Globus pallidus (tissue), 1 donor: ENCODE data around the gene MDM4.
"Not testable (repeated sequence)": the region's sequence is repeated elsewhere in the genome, so short reads cannot be mapped to it uniquely, and the experiment has no call there.

Experiments
- DNase-seq: peaks from one replicate; pipeline ENCODE4 v3.0.0-alpha.2; 2015; ENCODE audit warnings: low spot score

MDM4 gene

DNA sequence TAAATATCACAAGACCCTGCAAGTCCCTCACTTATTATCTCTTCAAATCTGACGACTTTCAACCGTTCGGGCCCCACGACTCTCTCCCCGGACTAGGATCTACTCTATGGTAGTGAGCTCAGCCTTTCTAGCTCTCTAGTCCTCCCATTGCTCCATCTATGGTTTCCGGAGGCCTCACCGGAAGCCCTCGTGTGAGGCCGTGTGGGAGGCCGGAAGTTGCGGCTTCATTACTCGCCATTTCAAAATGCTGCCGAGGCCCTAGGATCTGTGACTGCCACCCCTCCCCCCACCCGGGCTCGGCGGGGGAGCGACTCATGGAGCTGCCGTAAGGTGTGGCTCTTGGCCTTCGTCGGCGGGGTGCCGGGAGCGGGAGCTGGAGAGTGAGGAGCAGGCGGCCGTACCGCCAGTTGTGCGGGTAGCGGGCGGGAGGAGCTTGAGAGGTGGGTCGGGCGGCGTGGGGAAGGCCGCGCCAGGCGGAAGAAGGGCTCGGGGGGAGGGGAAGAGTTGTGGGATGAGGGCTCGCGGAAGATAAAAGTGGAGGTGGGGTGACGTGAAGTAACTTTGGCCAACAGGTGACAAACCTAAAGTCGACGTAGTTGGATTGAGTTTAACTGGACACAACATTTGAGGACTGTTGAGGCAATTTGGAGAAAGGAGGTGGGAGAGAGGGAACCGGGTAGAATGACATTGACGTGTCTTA is at the start of gene MDM4:
Gene MDM4, plus strand, starts transcription at position 227 of the 700 bp plus-strand sequence. CDS start 9,113 bp downstream, outside the sequence.
- DNase-seq: peak; percentile 94

GRCh38 chr1:204466416-204467405 is 49.5 kb upstream of the MDM4 start:
- DNase-seq: peak; percentile 98

GRCh38 chr1:204468206-204468605 is 48.0 kb upstream of the MDM4 start:
- DNase-seq: peak; percentile 82

- no peak for DNase-seq
Observed at GRCh38 chr1:204468766-204469302, 47.4 kb upstream of the MDM4 start.

GRCh38 chr1:204469304-204469703 is 46.9 kb upstream of the MDM4 start:
- no peak for DNase-seq

- DNase-seq: no peak
Observed at GRCh38 chr1:204471687-204472086, 44.5 kb upstream of the MDM4 start.

- DNase-seq: no peak
Observed at GRCh38 chr1:204472660-204473059, 43.5 kb upstream of the MDM4 start.

DNA sequence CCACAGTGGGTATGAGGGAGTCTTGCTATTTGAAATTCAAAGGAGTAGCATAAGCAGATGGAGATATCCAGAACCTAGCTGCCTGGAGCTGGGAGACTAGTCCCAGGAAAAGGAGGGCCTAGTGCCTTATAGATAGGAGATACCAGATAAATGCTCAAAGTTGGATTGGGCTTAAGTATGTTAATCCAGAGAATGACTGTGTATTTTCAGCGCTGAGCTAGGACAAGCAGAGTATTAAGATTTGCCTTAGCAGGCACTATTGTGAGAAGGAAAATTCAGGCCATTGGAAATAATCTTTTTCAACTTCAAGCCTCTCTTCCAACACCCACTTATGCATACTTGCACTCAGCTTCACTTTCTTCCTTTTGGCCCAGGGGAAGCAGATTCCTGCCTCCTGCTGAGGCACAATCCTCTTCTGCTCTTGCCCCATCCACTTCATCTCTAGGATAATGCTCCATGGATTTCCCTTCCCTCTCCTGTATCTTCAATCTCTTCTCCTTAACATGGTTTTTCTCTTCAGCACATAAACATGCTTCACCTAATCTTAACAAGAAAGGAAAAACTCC is 42.7 kb upstream of the MDM4 start:
- DNase-seq: no peak

GRCh38 chr1:204475656-204476432 is 40.4 kb upstream of the MDM4 start:
- DNase-seq: no peak

GRCh38 chr1:204476563-204476962 is 39.6 kb upstream of the MDM4 start:
- no peak for DNase-seq

DNA sequence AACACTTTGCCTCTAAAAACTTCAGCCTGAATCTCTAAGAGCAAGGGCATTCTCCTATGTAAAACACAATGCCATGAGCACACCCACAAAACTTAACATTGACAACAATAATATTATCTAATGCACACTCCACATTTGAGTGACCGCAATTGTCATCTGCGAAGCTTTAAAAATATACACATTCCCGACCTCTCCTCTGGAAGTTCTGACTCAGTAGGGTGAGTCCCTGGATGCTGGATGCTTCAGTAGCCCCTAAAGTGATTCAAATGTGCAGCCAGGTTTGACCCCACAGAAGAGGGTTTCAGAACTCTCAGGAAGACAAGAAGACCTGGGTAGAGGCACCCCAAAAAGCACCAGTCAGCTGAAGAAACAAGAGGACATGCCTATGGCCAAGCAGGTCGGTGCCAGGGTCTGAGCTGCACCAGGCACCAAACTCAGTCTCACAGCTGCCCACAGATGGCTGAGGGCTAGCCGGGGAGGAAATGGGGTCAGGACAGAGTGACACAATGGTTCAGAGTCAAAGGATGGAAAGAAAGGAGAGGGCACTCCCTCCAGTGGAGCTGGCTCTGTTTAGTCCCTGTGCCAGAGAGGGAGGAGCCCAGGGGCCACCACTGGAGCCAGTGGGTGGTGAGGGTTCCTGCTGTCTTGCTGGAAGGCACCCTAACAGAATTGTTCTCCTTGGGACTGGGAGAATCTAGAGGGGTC is 39.0 kb upstream of the MDM4 start:
- peak; percentile 96 for DNase-seq

GRCh38 chr1:204478172-204478899 is 37.9 kb upstream of the MDM4 start:
- DNase-seq: no peak

GRCh38 chr1:204478921-204479320 is 37.3 kb upstream of the MDM4 start:
- DNase-seq: no peak

DNA sequence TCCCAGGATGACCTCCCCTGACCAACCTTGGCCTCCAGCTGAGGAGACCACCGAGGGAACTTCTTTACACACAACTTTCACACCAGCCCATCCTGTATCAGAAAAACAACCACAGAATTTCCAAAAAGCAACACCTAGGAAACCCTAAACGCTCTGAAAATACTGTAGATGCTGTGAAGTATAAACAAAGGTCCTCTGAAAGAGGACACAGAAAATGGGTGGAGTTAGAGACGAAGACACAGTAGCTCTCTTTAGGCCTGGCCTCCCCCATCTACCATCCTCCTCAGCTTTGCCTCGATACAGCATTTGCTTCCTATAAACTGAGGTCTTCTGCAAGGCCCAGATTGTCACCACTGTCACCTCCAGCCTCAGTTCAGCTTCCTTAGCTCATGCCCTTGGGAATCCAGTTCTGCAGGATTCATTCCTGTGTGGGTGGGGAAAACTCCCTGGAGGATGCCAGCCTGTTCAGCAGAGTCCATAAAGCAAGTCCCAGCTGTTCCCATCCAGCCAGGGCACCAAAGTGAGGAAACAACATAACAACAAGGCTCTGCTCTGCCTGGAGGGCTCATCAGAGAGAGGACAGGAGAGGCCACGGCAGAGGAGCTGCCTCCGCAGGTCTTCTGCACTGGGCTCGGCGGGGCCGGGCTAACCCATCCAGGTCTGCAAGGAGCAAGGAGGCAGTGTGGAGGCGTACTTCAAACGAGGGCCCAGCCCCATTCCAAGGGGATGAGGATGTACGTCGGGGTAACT is 36.6 kb upstream of the MDM4 start:
- no peak for DNase-seq

DNA sequence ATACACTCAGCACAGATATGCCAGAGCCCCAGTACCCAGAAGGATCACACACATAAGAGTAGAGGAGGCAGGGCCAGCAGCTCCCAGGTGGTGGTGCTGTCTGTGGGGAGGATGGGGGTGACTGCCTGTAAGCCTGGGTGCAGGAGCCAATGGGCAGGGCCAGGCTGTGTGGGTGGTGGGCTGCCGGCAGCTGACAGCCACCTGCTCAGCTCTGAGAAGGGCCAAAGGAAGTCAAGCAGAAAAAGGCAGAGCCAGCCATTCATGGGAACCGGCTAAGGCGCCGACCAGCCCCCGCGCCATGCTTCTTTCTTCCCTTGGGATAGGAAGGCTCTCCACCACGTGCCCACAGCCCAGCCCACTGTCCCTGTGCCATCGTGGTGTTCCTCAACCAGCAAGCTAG is 35.7 kb upstream of the MDM4 start:
- no peak for DNase-seq

DNA sequence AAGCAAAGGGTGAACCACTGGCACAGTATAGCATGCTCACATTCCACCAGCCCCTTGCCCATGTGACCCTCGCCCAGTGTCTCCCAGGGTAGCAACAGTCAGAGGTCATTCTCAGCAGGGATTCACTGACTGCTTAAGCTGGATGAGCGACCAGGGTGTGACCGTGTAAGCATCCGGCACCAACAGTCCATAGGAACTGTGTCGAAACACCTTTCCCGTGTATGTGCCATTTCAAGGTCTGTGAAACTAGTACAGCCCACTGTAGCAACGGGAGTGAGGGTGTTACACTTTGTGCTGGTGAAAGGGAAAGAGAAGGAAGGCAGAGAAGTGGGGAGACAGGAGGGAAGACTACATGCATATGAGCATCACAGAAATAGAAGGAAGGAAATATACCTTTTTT is 32.4 kb upstream of the MDM4 start:
- DNase-seq: no peak

DNA sequence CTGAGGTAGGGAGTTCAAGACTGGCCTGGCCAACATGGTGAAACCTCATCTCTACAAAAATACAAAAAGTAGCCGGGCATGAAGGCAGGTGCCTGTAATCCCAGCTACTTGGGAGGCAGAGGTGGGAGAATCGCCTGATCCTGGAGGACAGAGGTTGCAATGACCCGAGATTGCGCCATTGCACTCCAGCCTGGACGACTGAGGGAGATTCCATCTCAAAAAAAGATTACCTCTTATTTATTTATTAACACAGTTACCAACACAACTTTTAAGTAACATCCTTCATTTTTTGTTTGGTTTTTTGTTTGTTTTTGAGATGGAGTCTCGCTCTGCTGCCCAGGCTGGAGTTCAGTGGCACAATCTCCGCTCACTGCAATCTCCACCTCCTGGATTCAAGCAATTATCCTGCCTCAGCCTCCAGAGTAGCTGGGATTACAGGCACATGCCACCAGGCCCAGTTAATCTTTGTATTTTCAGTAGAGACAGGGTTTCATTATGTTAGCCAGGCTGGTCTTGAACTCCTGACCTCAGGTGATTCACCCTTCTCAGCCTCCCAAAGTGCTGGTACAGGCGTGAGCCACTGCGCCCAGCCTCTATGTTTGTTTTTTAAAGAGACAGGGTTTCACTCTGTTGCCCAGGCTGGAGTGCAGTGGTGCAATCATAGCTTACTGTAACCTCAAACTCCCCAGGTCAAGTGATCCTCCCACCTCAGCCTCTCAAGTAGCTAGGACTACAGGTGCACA is 29.5 kb upstream of the MDM4 start:
- DNase-seq: not testable (repeated sequence)

- DNase-seq: no peak
Observed at GRCh38 chr1:204487256-204487615, 29.0 kb upstream of the MDM4 start.

DNA sequence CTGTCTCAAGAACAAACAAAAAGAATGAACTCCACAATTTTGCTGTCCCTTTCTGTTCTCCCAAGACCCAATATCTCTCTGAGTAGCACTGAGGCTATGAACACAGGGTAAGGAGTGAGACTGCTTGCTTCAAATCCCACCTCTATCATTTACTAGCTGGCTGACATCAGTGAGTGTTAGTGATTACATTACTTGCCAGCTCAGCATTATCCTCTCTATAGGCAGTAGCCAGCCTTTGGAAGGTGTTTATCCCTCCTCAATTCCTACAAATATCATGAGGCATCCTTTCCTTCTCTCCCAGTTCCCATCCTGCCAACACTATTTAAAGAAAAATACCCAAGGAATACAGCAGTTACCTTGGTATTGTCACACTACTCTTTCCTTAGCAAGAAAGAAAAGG is 24.6 kb upstream of the MDM4 start:
- DNase-seq: no peak
